ENCODE results near the gene SYT2. TPM values are rescaled to one million over a fixed set of nuclear protein-coding genes. Genes with fewer than 3 reads are reported as not detected.

SYT2 gene
- total and polyA plus RNA-seq, 11 donors, result 0.03 to 0.09 (median 0.06) TPM; not detected in 6

- Histone ChIP-seq H3K27me3 (peaks cover 0 to 88% (median 5%) of the 10 kb centered on the region in 9 donors), H3K4me3 (no peak overlapping the region), H3K27ac (no peak overlapping the region), H3K9me3 (no peaks in the 10 kb centered on the region), H3K4me1 (no peaks in the 10 kb centered on the region), H3K36me3 (no peaks in the 10 kb centered on the region)
- intact Hi-C loops (cut with DNase I), result no loop called here
- no peak for TF ChIP-seq POLR2A (IDR thresholded peaks at IDR 0.05)
- TF ChIP-seq CTCF (IDR thresholded peaks at IDR 0.05), result no peak
- no peak for ATAC-seq
- DNase-seq, result no peak
- 38 to 49% (median 42%) methylated on average over 5 of the region's 5 CpGs for WGBS, 4 donors
These were observed 48.2 kb downstream of the SYT2 start for GRCh38 chr1:202662081-202662480.

GRCh38 chr1:202661136-202661845 lies 49.0 kb downstream of the SYT2 start:
- intact Hi-C loops (cut with DNase I), result no loop called here
- Histone ChIP-seq H3K9me3 (no peaks in the 10 kb centered on the region), H3K36me3 (no peaks in the 10 kb centered on the region), H3K27ac (no peak overlapping the region), H3K4me1 (no peaks in the 10 kb centered on the region), H3K4me3 (no peak overlapping the region), H3K27me3 (peaks cover 0 to 87% (median 5%) of the 10 kb centered on the region in 9 donors)
- TF ChIP-seq CTCF (IDR thresholded peaks at IDR 0.05) (peak in 8 of 12 donors; percentile 8 to 29 (median 12)), POLR2A (IDR thresholded peaks at IDR 0.05) (no peak)
- ATAC-seq, result peak in 2 of 4 donors; percentile 25 to 31
- DNase-seq, result no peak
- WGBS, 4 donors, result 76 to 87% (median 80%) methylated on average over 13 of the region's 13 CpGs

- ATAC-seq (no peak), DNase-seq (no peak)
- Histone ChIP-seq H3K27ac (no peak overlapping the region), H3K9me3 (no peaks in the 10 kb centered on the region), H3K4me3 (no peak overlapping the region), H3K36me3 (no peaks in the 10 kb centered on the region), H3K27me3 (peaks cover 0 to 94% (median 5%) of the 10 kb centered on the region in 9 donors), H3K4me1 (no peaks in the 10 kb centered on the region)
- intact Hi-C loops (cut with DNase I), result no loop called here
- 58 to 83% (median 61%) methylated on average over 3 of the region's 3 CpGs for WGBS, 4 donors
- TF ChIP-seq CTCF (IDR thresholded peaks at IDR 0.05) (no peak), POLR2A (IDR thresholded peaks at IDR 0.05) (no peak)
These were observed 50.3 kb downstream of the SYT2 start for GRCh38 chr1:202659974-202660373.

- Histone ChIP-seq H3K36me3 (no peaks in the 10 kb centered on the region), H3K4me1 (no peaks in the 10 kb centered on the region), H3K4me3 (no peak overlapping the region), H3K27ac (no peak overlapping the region), H3K9me3 (no peaks in the 10 kb centered on the region), H3K27me3 (peaks cover 0 to 96% (median 5%) of the 10 kb centered on the region in 9 donors)
- ATAC-seq (peak in 1 of 4 donors; percentile 14), DNase-seq (no peak)
- intact Hi-C loops (cut with DNase I), result no loop called here
- WGBS, 4 donors, result 47 to 60% (median 55%) methylated on average over 6 of the region's 6 CpGs
- TF ChIP-seq POLR2A (IDR thresholded peaks at IDR 0.05) (no peak), CTCF (IDR thresholded peaks at IDR 0.05) (no peak)
These were observed 50.7 kb downstream of the SYT2 start for GRCh38 chr1:202659541-202659940.

Data from heart left ventricle (tissue), 16 donors.